ENCODE results near the gene FYN. TPM values are rescaled to one million over a fixed set of nuclear protein-coding genes. Genes with fewer than 3 reads are reported as not detected.

Gene FYN
- total and polyA plus RNA-seq, 2 of the 4 experiments (the other 2 are of a cell fraction) = 30.8 to 36.4 TPM

GRCh38 chr6:111673532-111673931 is 199.7 kb downstream of the FYN start:
- no peak overlapping the region for H2BK20ac ChIP-seq (ENCODE audit: low read depth, low read length)
- POLR2A ChIA-PET (ENCODE audit: unreplicated experiment) = no interaction called here
- intact Hi-C loops (cut with micrococcal nuclease) = no loop called here

More at GRCh38 chr6:111673532-111673931, 199.7 kb downstream of the FYN start:
- H3K9ac ChIP-seq (ENCODE audit: low read depth, low read length) = no peak overlapping the region
- no peak overlapping the region for H3K18ac ChIP-seq (ENCODE audit: low read depth, low read length)
- no peak overlapping the region for H2AK9ac ChIP-seq (replicated peaks; ENCODE audit: low read depth, low read length, poor library complexity)
- no CpG with 5 or more reads among the region's 8 CpGs for WGBS, 2 experiments (ENCODE audit: extremely low coverage in 2 of 2, insufficient read length in 1 of 2)
- H4K8ac ChIP-seq (ENCODE audit: low read depth in 2 of 2, low read length in 2 of 2) = no peak overlapping the region
- no peaks in the 10 kb centered on the region; the same call in 1 of the 2 replicates for H3K9me1 ChIP-seq (ENCODE audit: insufficient read depth, low read length)
- no peaks in the 10 kb centered on the region for H3K9me3 ChIP-seq (ENCODE audit: control insufficient read depth, insufficient read depth, low read length)
- DNase-seq (no peak), ATAC-seq (ENCODE audit: low read depth) (no peak)
- H2BK120ac ChIP-seq (ENCODE audit: low read depth, low read length) = no peak overlapping the region
- H4K91ac ChIP-seq (ENCODE audit: insufficient read depth, low read depth, low read length) = no peak overlapping the region
- H3K4me3 ChIP-seq (ENCODE audit: insufficient read depth, low read depth, low read length) = no peak overlapping the region
- CTCF ChIA-PET = interaction anchor here (0.6 kb wide), 1 partner anchor 312 kb away, joined by 4 read pairs; no protein-coding TSS in a partner anchor
- no peaks in the 10 kb centered on the region for H4K20me1 ChIP-seq (ENCODE audit: insufficient read depth, low read length)
- dilution Hi-C loops (cut with HindIII; ENCODE audit: low sequenced_read_pairs, unreplicated experiment) (no loop called here), in situ Hi-C loops (cut with MboI; ENCODE audit: low sequenced_read_pairs) (no loop called here)
- no peak overlapping the region for H3K27ac ChIP-seq (ENCODE audit: insufficient read depth, low read length)
- no TSS peak for BruUV-seq (replicated peaks)
- H2BK5ac ChIP-seq (ENCODE audit: low read depth, low read length, poor library complexity, severe bottlenecking) = no peak overlapping the region
- H3K36me3 ChIP-seq (ENCODE audit: control insufficient read depth, insufficient read depth, low read length) = peaks cover 20% of the 10 kb centered on the region
- H4K5ac ChIP-seq (ENCODE audit: low read depth, low read length) = no peak overlapping the region
- H2AFZ ChIP-seq (replicated peaks; ENCODE audit: low read length, poor library complexity) = no peak overlapping the region
- no peak overlapping the region for H3K23ac ChIP-seq (ENCODE audit: low read depth, low read length)
- H3K14ac ChIP-seq (replicated peaks; ENCODE audit: low read depth, low read length) = no peak overlapping the region
- TF ChIP-seq CHD1 (IDR thresholded peaks at IDR 0.05; ENCODE audit: low read depth, low read length) (no peak), MAFK (IDR thresholded peaks at IDR 0.05; ENCODE audit: low read depth, low read length) (no peak), MXI1 (IDR thresholded peaks at IDR 0.05; ENCODE audit: borderline replicate concordance, low read depth, low read length) (no peak), CEBPB (IDR thresholded peaks at IDR 0.05; ENCODE audit: low read depth, low read length) (no peak), RCOR1 (IDR thresholded peaks at IDR 0.05; ENCODE audit: insufficient replicate concordance, low read length) (no peak), FOS (IDR thresholded peaks at IDR 0.05; ENCODE audit: low read depth, low read length) (no peak)
- no peaks in the 10 kb centered on the region for H3K27me3 ChIP-seq (ENCODE audit: control insufficient read depth, insufficient read depth, low read length)
- H3K4ac ChIP-seq (ENCODE audit: low read depth, low read length) = no peak overlapping the region
- no peak overlapping the region for H2AK5ac ChIP-seq (ENCODE audit: low read depth, low read length)
- peaks cover under 1% of the 10 kb centered on the region for H3K4me1 ChIP-seq (ENCODE audit: control insufficient read depth, insufficient read depth, low read length)
- H3K4me2 ChIP-seq (ENCODE audit: low read depth, low read length) = no peak overlapping the region
- H3K56ac ChIP-seq (ENCODE audit: extremely low read depth, insufficient read depth, low read length) = no peak overlapping the region
- no peak overlapping the region for H2BK15ac ChIP-seq (ENCODE audit: low read depth, low read length)
- H3K79me1 ChIP-seq (ENCODE audit: low read depth in 1 of 2, low read length in 2 of 2) = no peaks in the 10 kb centered on the region

Data from IMR-90 (cell line).